GM19351 (cell line): ENCODE results near the gene FBLN2.

ENCODE experiments used
- ATAC-seq: cut with Tn5 transposase; IDR thresholded peaks from one replicate; pipeline ENCODE4 v1.9.1; 2021; ENCODE audit warnings: mild to moderate bottlenecking, moderate library complexity; ENCODE audit not compliant: unreplicated experiment

The FBLN2 gene

GRCh38 chr3:13565581-13566452, 16.9 kb downstream of the FBLN2 start:
- ATAC-seq: no peak

- ATAC-seq: no peak
These were observed 17.5 kb downstream of the FBLN2 start for GRCh38 chr3:13566453-13566748.

- ATAC-seq: no peak
These were observed 17.9 kb downstream of the FBLN2 start for GRCh38 chr3:13566769-13567310.

- no peak for ATAC-seq
These were observed 19.0 kb downstream of the FBLN2 start for GRCh38 chr3:13567684-13568514.

DNA sequence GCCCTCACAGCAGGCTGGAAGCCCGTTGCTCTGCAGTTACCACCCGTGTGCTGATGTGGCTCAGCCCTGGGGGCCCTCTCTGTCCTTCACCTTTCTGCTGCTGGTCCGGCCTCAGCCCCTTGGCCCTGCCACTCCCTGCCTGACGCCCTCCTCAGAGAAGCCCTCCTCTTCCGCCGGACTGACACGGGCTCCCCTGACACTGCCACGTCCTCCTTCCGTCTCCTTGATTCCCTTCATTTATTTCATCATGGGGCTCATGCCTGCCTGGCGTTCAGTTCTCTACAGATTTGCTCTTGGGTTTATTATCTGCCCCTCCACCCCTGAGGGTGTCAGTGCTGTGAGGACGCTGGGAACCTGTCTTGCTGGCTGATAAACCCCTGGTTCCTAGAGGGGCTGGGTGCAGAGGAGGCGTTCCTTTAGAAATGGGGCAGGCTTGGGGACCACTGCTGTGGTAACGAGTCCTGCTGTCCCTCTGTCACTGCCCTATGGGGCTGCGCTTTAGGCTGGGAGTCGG, 19.6 kb downstream of the FBLN2 start:
- no peak for ATAC-seq

- no peak for ATAC-seq
These were observed 20.3 kb downstream of the FBLN2 start for GRCh38 chr3:13569201-13569600.

GRCh38 chr3:13569641-13570390, 20.9 kb downstream of the FBLN2 start:
- no peak for ATAC-seq

- ATAC-seq: no peak
These were observed 21.7 kb downstream of the FBLN2 start for GRCh38 chr3:13570391-13571194.

DNA sequence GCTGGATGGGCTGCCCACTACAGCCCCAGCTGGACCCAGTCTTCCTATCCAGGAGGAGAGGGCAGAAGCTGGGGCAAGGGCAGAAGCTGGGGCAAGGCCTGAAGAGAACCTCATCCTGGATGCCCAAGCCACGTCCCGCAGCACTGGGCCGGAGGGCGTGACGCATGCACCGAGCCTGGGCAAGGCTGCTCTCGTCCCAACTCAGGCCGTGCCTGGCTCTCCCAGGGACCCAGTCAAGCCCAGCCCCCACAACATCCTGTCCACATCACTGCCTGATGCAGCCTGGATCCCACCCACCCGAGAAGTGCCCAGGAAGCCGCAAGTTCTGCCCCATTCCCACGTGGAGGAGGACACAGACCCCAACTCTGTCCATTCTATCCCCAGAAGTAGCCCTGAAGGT, 22.3 kb downstream of the FBLN2 start:
- no peak for ATAC-seq

DNA sequence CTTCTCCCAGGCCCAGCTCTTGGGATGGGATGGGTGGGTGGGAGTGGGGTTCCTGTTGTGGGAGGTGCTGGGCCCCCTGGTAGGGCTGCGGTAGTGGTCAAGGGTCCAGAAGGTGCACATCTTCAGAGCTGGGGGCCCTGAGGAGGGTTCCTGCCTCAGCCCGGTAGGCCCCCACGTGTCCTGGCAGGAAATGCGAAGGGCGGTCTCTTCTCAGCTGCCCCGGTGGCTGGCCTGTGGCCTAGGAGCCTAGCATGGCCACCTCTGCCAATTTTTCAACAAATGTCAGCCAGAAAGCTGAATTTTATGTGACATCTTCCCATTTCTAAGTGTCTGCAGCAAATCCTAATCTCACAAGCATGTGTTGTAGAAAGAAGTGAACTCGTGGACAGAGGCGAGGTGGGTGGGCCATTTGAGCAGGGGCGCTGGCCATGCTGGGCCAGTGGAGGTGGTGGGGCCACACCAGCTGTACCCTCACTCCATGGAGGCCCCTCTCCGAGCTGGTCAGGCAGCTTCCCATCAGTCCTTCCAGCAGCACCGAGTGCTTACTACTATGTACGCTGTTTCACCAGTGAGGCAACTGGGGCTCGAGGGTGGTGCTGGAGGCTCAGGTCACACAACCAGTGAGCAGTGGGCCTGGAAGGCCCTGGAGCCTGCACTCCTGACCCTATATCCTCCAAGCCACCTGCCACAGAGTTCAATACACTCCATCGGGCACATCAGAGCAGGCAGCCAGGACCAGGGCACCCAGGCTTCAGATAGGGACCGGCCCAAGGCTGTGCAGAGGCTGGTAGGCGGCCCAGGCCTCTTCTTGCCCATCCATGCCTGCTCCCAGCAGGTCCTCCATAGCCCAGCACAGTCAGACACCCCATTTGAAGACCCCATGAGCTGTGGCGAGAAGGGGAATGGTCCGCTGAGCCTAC, 23.2 kb downstream of the FBLN2 start:
- no peak for ATAC-seq

DNA sequence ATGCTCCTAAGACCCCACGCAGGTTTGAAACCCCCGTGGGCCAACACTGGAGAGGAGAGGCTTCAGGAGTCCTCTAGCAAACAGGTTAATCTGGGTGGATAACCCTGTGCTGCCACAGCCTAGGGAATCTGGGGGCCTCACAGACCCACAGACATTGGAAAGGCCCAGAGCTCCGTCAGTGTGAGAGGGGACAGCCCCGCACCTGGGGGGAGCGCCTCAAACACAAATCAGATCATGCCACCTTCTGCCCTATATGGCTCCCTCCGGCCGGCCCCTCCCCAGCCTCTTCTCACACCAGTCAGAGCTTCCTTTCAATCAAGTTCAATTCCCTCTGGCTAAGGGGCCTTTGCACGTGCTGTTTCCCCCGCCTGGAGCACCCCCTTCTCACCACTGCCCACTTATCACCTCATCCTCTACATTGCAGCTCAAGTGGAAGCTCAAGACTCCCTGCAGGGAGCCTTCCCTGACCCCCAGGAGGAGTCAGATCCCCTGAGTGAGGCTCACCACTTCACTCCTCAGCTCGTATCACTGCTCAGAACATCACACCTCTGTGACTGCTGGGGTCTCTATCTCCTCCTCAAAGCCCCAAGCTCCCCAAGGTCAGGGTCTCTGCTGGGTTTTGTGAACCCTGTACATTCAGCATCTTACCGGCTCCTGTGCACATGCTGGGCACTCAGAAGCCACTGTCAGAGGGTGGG, 24.1 kb downstream of the FBLN2 start:
- ATAC-seq: no peak

DNA sequence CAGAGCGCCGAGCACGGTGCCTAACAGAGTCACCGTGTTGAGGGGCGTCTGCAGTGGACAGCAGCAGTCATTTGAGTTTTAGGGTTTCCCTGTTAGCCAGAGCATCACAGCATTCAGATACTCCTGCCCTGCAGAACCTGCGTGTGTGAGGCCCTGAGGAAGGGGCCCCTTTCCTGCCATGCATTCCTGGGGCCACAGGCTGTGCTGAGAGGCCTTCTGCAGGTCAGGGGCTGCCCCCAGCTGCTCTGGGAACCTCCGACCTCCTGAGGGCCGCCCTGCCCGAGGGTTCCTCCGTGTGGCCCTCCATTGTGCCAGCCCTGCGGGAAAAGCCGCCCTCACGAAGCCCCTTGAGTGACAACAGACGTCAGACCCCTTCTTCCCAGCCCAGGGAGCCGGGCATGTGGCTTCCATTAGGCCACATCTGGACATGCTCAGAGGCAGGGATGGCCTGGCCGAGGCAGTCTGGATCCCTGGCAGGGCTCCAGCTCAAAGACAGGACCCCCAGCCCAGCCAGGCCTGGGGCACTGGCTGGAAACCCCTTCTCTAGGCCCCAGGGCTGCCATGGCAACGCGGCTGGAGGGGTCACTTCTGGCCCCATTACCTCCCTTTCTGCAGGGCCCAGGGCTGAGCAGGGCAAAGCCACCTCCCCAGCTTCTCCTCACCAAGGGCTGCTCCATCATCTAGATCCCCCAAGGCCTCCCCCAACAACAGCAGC, 25.3 kb downstream of the FBLN2 start:
- ATAC-seq: no peak

DNA sequence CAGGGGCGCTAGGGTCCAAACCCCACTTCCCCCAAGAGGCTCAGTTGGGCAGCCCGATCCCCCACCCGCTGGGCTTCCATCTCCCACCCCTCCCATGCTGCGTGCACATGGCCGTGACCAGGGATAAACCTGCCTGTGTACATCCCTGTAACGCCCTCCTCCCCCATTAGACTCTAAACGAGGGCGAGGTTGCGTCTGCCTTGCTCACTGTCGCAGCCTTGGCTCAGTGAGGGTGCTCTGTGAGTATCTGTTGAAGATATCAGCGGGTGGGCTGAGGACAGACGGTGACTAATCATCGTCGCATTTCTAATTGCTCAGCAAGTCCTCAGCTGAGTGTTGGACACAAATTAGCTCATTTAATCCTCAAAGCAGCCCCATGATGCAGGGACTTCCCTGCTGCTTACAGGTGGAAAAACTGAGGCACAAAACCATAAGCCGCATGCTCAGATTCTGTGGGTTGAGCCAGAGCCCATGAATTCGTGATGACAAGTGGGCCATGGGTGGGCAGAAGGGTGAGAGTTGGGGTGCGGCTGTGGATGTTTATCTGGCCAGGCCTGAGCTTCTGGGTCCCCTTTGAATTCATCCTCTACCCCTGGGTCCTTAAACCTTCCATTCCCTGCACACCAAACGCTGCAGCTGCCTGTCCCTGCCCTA, 26.0 kb downstream of the FBLN2 start:
- ATAC-seq: no peak

DNA sequence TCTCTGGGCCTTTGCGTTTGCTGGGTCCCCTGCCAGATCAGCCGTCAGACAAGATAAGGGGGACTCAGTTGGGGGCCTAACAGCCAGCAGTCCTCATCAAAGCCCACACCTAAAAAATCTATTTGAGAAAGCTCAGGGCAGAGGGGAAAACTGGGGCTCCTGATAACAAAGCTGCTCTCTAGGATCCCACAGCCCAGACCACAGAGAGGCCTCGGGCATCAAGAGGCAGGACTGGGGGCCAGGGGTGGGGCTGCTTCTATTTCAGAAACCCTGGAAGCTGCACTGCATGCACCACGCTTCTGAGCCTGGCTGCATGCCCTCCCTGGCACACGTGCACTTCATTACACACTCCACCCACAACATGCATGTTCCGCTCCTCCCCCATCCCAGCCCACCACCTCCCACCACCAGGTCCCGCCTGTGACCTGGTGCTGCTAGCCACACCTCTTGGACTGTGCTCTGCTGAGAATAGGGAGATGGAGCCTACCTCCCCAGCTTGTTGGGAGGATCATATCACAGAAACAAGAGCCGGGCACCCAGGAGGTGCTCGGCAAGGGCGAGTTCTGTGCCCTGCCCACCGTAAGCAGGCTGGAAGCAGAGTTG, 26.6 kb downstream of the FBLN2 start:
- no peak for ATAC-seq

DNA sequence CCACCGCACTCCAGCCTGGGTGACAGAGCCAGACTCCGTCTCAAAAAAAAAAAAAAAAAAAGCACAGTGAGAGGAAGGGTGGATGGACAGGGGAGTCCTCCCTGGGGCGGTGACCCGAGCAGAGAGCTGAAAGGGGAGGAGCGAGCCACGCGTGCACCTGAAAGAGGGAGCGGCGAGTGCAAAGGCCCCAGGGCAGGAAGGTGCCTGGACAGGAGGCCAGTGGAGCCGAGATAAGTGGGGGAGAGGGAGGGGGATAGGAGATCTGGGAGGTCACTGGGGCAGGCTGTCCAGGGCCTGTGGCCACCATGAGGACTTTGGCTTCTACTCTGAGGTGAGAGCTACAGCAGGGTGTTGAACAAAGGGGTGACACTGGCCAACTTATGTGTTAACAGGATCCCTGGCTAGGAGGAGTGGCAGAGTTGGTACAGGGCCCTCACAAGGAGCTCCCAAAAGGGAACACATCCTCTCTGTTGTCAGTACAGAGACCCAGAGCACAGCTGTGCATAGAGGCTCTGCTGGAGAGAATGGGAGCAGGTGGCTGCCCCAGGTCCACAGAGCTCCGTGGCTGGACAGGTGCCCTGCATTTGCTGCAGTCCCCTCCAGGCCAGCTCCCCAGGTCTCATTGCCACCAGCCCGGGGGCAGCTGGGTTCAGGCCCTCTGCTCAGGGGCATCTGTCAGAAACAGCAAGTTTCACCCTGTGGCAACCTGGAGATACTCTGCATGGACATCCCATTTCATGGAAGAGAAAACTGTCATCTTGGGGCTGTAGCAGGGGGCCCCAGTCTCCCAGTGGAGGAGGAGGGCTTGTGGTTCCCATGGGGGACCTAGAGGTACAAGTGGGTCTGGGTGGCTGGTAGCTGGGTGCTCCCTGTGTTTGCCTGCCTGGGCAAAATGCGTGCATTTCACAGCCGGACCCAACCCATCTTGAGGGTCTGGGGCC, 28.5 kb downstream of the FBLN2 start:
- no peak for ATAC-seq

GRCh38 chr3:13578251-13578650, 29.3 kb downstream of the FBLN2 start:
- no peak for ATAC-seq
